Measurements from ENCODE around the gene ABCA13. TPM values are rescaled to one million over a fixed set of nuclear protein-coding genes. Genes with fewer than 3 reads are reported as not detected.

ABCA13 gene
- total RNA-seq, 1 donor from 2014 or later = not detected

- Histone ChIP-seq H3K4me1 (no peaks in the 10 kb centered on the region), H3K36me3 (no peaks in the 10 kb centered on the region), H3K27me3 (ENCODE audit: low read depth) (peaks cover 11% of the 10 kb centered on the region), H3K27ac (replicated peaks) (no peak overlapping the region), H3K4me3 (no peak overlapping the region), H3K9me3 (replicated peaks) (peaks cover 35% of the 10 kb centered on the region)
- DNase-seq = no peak
- intact Hi-C loops (cut with micrococcal nuclease) = no loop called here
- TF ChIP-seq, protein P1, sequence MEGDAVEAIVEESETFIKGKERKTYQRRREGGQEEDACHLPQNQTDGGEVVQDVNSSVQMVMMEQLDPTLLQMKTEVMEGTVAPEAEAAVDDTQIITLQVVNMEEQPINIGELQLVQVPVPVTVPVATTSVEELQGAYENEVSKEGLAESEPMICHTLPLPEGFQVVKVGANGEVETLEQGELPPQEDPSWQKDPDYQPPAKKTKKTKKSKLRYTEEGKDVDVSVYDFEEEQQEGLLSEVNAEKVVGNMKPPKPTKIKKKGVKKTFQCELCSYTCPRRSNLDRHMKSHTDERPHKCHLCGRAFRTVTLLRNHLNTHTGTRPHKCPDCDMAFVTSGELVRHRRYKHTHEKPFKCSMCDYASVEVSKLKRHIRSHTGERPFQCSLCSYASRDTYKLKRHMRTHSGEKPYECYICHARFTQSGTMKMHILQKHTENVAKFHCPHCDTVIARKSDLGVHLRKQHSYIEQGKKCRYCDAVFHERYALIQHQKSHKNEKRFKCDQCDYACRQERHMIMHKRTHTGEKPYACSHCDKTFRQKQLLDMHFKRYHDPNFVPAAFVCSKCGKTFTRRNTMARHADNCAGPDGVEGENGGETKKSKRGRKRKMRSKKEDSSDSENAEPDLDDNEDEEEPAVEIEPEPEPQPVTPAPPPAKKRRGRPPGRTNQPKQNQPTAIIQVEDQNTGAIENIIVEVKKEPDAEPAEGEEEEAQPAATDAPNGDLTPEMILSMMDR (IDR thresholded peaks at IDR 0.05; ENCODE audit: borderline replicate concordance) = no peak
Observed at GRCh38 chr7:48165157-48165556, 6.1 kb upstream of the ABCA13 start.

GRCh38 chr7:48168159-48168558 lies 3.1 kb upstream of the ABCA13 start:
- DNase-seq = no peak
- H3K4me3 ChIP-seq = no peak overlapping the region
- no peaks in the 10 kb centered on the region for H3K4me1 ChIP-seq
- H3K36me3 ChIP-seq = no peaks in the 10 kb centered on the region
- H3K27me3 ChIP-seq (ENCODE audit: low read depth) = no peaks in the 10 kb centered on the region
- peaks cover 20% of the 10 kb centered on the region for H3K9me3 ChIP-seq (replicated peaks)
- H3K27ac ChIP-seq (replicated peaks) = no peak overlapping the region
- TF ChIP-seq, protein P1 (IDR thresholded peaks at IDR 0.05; ENCODE audit: borderline replicate concordance) = no peak
- intact Hi-C loops (cut with micrococcal nuclease) = no loop called here

DNA sequence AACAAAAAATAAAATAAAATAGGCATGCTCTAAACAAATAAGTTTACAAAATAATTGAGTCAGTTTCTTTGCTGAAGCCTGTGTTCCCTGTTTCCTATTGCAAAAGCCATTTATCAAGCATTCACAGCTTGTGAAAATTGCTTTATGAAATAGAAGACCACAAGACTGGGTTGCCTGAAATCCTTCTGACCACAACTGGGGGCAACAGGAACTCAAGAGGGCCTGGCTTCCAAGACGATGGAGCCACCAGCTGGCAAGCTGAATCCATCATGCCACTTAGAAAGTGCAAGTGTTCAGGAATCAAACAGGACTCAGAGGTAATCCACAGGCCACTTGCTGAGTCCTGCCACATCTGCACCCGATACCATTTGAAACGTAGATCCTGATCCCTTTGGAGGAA lies 752 bp upstream of the ABCA13 start:
- Histone ChIP-seq H3K4me1 (no peaks in the 10 kb centered on the region), H3K27ac (replicated peaks) (no peak overlapping the region), H3K4me3 (no peak overlapping the region), H3K9me3 (replicated peaks) (peaks cover 10% of the 10 kb centered on the region), H3K36me3 (no peaks in the 10 kb centered on the region), H3K27me3 (ENCODE audit: low read depth) (no peaks in the 10 kb centered on the region)
- intact Hi-C loops (cut with micrococcal nuclease) = no loop called here
- no peak for DNase-seq
- TF ChIP-seq, protein P1 (IDR thresholded peaks at IDR 0.05; ENCODE audit: borderline replicate concordance) = no peak

DNA sequence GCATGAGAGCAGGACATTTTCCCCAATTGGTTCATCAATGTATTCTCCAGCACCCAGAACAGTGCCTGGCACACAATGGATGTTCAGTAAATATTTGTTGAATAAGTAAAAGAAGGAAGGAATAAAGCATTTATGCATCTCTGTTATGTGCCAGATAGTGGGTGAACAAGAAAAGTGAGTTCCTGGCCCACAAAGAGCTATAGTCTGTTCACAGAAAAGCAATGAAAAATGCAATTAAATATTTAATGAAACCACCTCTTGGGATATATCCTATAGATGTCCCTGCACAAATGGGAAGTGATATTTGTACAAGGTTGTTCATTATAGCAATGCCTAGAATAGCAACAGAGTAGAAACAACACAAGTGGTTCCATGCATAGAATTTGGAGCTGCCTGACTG lies 2.1 kb downstream of the ABCA13 start:
- no peaks in the 10 kb centered on the region for H3K9me3 ChIP-seq (replicated peaks)

DNA sequence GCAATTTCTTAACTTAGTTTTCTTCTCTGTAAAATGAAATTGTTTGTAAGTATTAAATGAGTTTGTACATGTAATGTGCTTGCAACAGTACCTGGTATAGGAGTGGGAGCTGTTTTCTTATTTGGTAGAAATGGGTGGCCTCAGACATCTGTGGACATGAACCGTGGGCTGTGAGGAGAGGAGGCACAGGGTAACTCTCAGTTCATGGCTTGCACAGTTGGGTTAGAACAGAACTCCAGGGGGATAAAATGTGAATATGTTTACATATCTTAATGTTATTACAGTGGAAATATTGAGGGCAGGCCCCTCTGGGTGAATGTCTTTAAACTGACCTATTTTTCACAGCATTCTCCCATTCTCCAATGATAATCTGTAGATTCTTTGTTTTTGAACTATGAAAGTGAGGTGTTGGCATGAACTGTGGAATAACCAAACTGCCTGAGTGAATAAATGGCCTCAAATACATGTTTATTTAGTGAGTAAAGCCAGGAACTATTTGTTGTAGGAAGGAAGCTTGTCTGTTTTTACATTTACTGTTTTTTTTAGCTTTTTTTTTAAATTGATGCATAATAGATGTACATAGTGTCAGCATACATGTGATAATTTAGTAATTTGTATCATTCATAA lies 2.6 kb downstream of the ABCA13 start:
- TF ChIP-seq, protein P1 (IDR thresholded peaks at IDR 0.05; ENCODE audit: borderline replicate concordance) = no peak
- no peaks in the 10 kb centered on the region for H3K4me1 ChIP-seq

More for the DNA sequence above, 2.1 kb downstream of the ABCA13 start:
- intact Hi-C loops (cut with micrococcal nuclease) = no loop called here
- H3K4me1 ChIP-seq = no peaks in the 10 kb centered on the region
- H3K4me3 ChIP-seq = no peak overlapping the region
- DNase-seq = no peak
- no peaks in the 10 kb centered on the region for H3K27me3 ChIP-seq (ENCODE audit: low read depth)
- H3K27ac ChIP-seq (replicated peaks) = no peak overlapping the region
- TF ChIP-seq, protein P1 (IDR thresholded peaks at IDR 0.05; ENCODE audit: borderline replicate concordance) = no peak
- no peaks in the 10 kb centered on the region for H3K36me3 ChIP-seq

More for the DNA sequence above, 2.6 kb downstream of the ABCA13 start:
- intact Hi-C loops (cut with micrococcal nuclease) = no loop called here
- Histone ChIP-seq H3K4me3 (no peak overlapping the region), H3K27ac (replicated peaks) (no peak overlapping the region), H3K36me3 (no peaks in the 10 kb centered on the region), H3K27me3 (ENCODE audit: low read depth) (no peaks in the 10 kb centered on the region), H3K9me3 (replicated peaks) (no peaks in the 10 kb centered on the region)
- no peak for DNase-seq

Measured in left ventricle myocardium inferior (tissue), 1 donor.